ENCODE measurements around the gene PRELID1. TPM values are rescaled to one million over a fixed set of nuclear protein-coding genes. Genes with fewer than 3 reads are reported as not detected.
A peak's percentile ranks its signal among the peaks of the same experiment; 100 is the strongest.
"Not testable (repeated sequence)": the region's sequence is repeated elsewhere in the genome, so short reads cannot be mapped to it uniquely, and the experiment has no call there.

Gene PRELID1
- 100 to 1,000 TPM; 104 TPM for total RNA-seq

- Mint-ChIP-seq H3K36me3 (peaks cover 26% of the 10 kb centered on the region), H3K27me3 (no peaks in the 10 kb centered on the region), H3K27ac (peak within 1 kb of the TSS; percentile 88), H3K9me3 (no peaks in the 10 kb centered on the region), H3K4me1 (peaks cover 55% of the 10 kb centered on the region), H3K4me3 (peak within 1 kb of the TSS; percentile 95)
- ATAC-seq (ENCODE audit: low read depth) (peak; percentile 51), DNase-seq (peak; percentile 95)
- POLR2A ChIA-PET = interaction anchor here (0.6 to 6.5 kb wide), 9 partner anchors 8 to 325 kb away, joined by 3 to 51 read pairs (median 5); partner anchors contain the start of genes GRK6, MXD3, NSD1 and RGS14
These were observed at the start of gene PRELID1, which contains the start of gene RAB24 for GRCh38 chr5:177303121-177303924. TSS of gene PRELID1 (plus strand) at chr5:177303799. CDS start at chr5:177303986, 187 bp downstream. TSS of gene RAB24 (minus strand) at chr5:177303719. CDS start at chr5:177303288, 431 bp downstream.

GRCh38 chr5:177256296-177256695, 47.3 kb upstream of the PRELID1 start:
- POLR2A ChIA-PET = no interaction called here
- H3K36me3 Mint-ChIP-seq = peaks cover 33% of the 10 kb centered on the region
- H3K9me3 Mint-ChIP-seq = no peaks in the 10 kb centered on the region
- no peaks in the 10 kb centered on the region for H3K27me3 Mint-ChIP-seq
- DNase-seq (no peak), ATAC-seq (ENCODE audit: low read depth) (no peak)
- H3K4me3 Mint-ChIP-seq = no peak overlapping the region
- peak overlapping the region; percentile 11 for H3K27ac Mint-ChIP-seq
- peaks cover 14% of the 10 kb centered on the region for H3K4me1 Mint-ChIP-seq

GRCh38 chr5:177258711-177259110, 44.9 kb upstream of the PRELID1 start:
- POLR2A ChIA-PET = interaction anchor here (0.6 kb wide), 1 partner anchor 906 kb away, joined by 4 read pairs; no protein-coding TSS in a partner anchor
- not testable (repeated sequence) for H3K4me3 Mint-ChIP-seq; DNase-seq; H3K27me3 Mint-ChIP-seq; ATAC-seq (ENCODE audit: low read depth); H3K9me3 Mint-ChIP-seq; H3K27ac Mint-ChIP-seq
- Mint-ChIP-seq H3K36me3 (peaks cover 22% of the 10 kb centered on the region), H3K4me1 (peaks cover 14% of the 10 kb centered on the region)

GRCh38 chr5:177260961-177261360, 42.6 kb upstream of the PRELID1 start:
- no peak for ATAC-seq (ENCODE audit: low read depth)
- Mint-ChIP-seq H3K36me3 (peaks cover 18% of the 10 kb centered on the region), H3K27me3 (no peaks in the 10 kb centered on the region), H3K27ac (no peak overlapping the region), H3K4me1 (peaks cover 9% of the 10 kb centered on the region), H3K9me3 (no peaks in the 10 kb centered on the region), H3K4me3 (no peak overlapping the region)
- no peak for DNase-seq
- POLR2A ChIA-PET = no interaction called here

DNA sequence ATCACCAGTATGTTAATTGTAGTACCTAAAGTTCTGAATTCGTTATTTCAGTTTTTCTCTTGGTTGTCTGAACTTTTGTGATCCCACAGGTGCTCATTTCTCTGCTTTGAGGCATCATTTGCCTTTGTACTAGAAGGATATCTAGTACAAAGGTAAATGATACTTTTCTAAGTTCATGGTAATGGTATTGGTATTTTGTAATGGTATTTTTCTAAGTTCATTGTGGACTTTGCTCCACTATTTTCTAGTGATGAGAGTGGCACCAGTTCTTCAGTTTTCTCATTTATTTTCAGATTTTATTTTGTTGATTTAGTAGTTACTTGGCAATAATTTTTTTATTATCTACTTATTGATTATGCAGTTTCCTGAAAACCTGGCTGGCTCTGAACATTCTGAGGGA, 42.1 kb upstream of the PRELID1 start:
- H3K27me3 Mint-ChIP-seq = no peaks in the 10 kb centered on the region
- no peak overlapping the region for H3K27ac Mint-ChIP-seq
- H3K36me3 Mint-ChIP-seq = peaks cover 19% of the 10 kb centered on the region
- H3K4me3 Mint-ChIP-seq = no peak overlapping the region
- DNase-seq = no peak
- peaks cover 7% of the 10 kb centered on the region for H3K4me1 Mint-ChIP-seq
- no peak for ATAC-seq (ENCODE audit: low read depth)
- H3K9me3 Mint-ChIP-seq = no peaks in the 10 kb centered on the region
- POLR2A ChIA-PET = no interaction called here

DNA sequence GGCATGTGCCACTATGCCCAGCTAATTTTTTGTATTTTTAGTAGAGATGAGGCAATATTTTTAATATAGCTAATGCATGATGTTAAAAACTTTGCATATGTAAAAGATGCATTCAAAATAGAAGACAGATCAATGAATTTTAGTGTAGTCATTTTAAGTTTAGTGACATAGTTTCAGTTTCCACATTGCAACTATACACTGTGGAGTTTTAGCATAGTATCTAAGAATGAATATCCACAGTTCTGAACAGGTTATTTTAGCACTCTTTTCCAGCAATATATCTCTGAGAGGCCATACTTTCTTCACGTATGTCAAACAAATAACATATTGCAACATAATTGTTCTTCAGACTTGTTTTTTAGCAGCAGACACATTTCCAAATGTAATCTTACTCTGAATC, 39.4 kb upstream of the PRELID1 start:
- Mint-ChIP-seq H3K9me3 (no peaks in the 10 kb centered on the region), H3K4me1 (peaks cover 3% of the 10 kb centered on the region), H3K27ac (no peak overlapping the region), H3K36me3 (peaks cover 17% of the 10 kb centered on the region), H3K4me3 (no peak overlapping the region), H3K27me3 (no peaks in the 10 kb centered on the region)
- POLR2A ChIA-PET = no interaction called here
- no peak for DNase-seq
- no peak for ATAC-seq (ENCODE audit: low read depth)

DNA sequence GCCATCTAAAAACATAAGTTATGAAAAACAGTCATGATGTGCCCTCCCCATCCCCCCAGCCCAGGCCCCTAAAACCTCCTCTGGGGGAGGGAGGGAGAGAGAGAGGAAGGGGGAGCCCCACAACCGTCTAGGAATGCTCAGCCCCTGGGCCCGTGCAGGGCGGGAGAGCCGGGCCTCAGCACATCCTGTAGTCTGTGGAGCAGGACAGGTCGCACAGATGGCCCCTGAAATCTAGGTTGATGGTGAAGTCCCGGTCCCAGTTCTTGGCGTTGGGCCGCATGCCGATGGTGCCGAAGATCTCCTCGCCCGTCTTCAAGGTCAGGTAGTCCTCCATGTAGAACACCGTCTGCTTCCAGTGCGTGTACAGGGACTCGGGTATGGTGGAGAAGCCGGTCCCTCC, 38.2 kb upstream of the PRELID1 start:
- Mint-ChIP-seq H3K9me3 (no peaks in the 10 kb centered on the region), H3K27me3 (no peaks in the 10 kb centered on the region), H3K4me1 (no peaks in the 10 kb centered on the region), H3K27ac (no peak overlapping the region), H3K4me3 (no peak overlapping the region), H3K36me3 (peaks cover 23% of the 10 kb centered on the region)
- DNase-seq (no peak), ATAC-seq (ENCODE audit: low read depth) (no peak)
- POLR2A ChIA-PET = no interaction called here

DNA sequence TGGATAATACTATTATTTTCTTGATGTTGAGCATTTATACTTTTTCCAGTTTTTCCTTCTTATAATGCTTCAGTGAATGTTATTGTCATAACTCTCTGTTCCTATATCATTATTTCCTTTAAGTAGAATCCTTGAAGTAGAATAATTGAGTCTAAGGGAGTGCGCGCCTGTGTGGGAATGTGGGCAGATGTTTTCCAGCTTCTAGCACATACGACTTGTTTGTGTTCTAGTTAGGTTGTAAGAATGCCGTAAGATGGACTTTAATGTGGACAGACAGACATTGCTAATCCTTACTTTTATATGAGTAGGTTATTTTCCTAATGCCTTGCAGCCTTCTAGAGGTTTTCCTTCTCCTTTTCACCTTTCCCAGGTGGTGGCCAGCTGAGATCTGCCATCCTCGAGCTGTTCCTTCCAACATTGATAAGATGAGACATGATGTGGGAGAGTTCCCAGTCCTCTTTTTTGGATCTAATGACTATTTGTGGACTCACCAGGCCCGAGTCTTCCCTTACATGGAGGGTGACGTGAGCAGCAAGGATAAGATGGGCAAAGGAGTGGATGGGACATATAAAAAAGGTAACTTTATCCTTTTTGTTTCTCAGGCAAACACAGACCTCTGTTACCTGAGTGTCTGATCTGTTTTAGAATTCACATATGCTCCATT, 34.2 kb upstream of the PRELID1 start:
- H3K27me3 Mint-ChIP-seq = no peaks in the 10 kb centered on the region
- H3K9me3 Mint-ChIP-seq = no peaks in the 10 kb centered on the region
- ATAC-seq (ENCODE audit: low read depth) (no peak), DNase-seq (no peak)
- no peaks in the 10 kb centered on the region for H3K4me1 Mint-ChIP-seq
- H3K4me3 Mint-ChIP-seq = no peak overlapping the region
- peaks cover 17% of the 10 kb centered on the region for H3K36me3 Mint-ChIP-seq
- POLR2A ChIA-PET = no interaction called here
- H3K27ac Mint-ChIP-seq = no peak overlapping the region

DNA sequence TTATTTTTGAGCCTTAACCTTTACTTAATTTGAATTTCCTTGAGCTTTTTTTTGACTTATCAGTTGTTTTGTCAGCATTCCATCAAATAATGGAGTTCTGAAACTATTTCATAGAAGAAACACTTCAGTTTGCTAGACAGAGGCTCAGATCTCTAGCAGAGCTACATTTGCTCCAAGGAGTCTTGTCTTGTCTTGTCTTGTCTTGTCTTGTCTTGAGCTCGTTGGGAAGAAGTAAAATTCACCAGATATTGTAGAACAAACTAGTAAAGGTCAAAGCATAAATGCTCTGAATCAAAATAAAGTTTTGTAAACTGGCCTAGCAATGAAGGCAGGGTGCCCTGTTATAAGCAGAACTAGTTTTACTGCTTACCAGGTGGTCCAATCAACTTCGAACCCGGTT, 33.6 kb upstream of the PRELID1 start:
- H3K4me3 Mint-ChIP-seq = no peak overlapping the region
- H3K36me3 Mint-ChIP-seq = peaks cover 17% of the 10 kb centered on the region
- H3K27me3 Mint-ChIP-seq = no peaks in the 10 kb centered on the region
- POLR2A ChIA-PET = no interaction called here
- ATAC-seq (ENCODE audit: low read depth) = no peak
- H3K4me1 Mint-ChIP-seq = no peaks in the 10 kb centered on the region
- no peaks in the 10 kb centered on the region for H3K9me3 Mint-ChIP-seq
- DNase-seq = no peak
- H3K27ac Mint-ChIP-seq = no peak overlapping the region

DNA sequence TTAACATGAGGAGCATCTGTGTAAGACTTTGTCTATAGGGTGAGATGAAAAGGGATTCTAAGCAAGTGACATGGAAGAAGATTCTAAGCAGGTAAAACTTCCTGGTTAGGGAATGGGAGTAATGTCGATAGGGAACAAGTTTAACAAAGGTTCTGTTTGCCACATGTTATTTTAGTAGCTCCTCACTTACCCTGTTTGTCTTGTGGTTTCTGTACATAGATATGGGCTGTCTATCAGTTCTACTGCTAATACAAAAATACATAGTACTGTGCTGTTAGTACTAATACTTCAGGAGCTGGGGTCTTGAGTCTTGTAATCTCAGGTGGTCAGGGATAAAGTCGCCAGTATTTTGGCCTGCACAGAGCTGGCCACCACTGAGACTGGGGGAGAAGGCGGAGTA, 32.9 kb upstream of the PRELID1 start:
- Mint-ChIP-seq H3K27ac (no peak overlapping the region), H3K4me1 (no peaks in the 10 kb centered on the region), H3K27me3 (no peaks in the 10 kb centered on the region), H3K9me3 (no peaks in the 10 kb centered on the region), H3K4me3 (no peak overlapping the region), H3K36me3 (peaks cover 20% of the 10 kb centered on the region)
- POLR2A ChIA-PET = no interaction called here
- ATAC-seq (ENCODE audit: low read depth) (no peak), DNase-seq (no peak)

- no peak overlapping the region for H3K4me3 Mint-ChIP-seq
- peaks cover 19% of the 10 kb centered on the region for H3K36me3 Mint-ChIP-seq
- DNase-seq (no peak), ATAC-seq (ENCODE audit: low read depth) (no peak)
- no peak overlapping the region for H3K27ac Mint-ChIP-seq
- POLR2A ChIA-PET = no interaction called here
- no peaks in the 10 kb centered on the region for H3K4me1 Mint-ChIP-seq
- no peaks in the 10 kb centered on the region for H3K9me3 Mint-ChIP-seq
- no peaks in the 10 kb centered on the region for H3K27me3 Mint-ChIP-seq
These were observed 32.5 kb upstream of the PRELID1 start for GRCh38 chr5:177271113-177271512.

DNA sequence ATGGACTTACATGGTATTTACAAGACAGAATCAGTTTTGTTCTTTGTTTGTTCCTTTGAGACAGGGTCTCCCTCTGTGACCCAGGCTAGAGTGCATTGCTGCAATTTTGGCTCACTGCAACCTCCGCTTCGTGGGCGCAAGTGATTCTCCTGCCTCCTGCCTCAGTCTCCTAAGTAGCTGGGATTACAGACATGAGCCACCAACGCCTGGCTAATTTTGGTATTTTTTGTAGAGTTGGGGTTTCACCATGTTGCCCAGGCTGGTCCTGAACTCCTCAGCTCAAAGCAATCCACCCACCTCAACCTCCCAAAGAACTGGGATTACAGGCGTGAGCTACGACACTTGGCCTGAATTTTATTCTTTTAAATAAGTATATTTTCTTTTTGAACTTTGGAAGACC, 27.7 kb upstream of the PRELID1 start:
- Mint-ChIP-seq H3K4me1 (peaks cover 7% of the 10 kb centered on the region), H3K27ac (no peak overlapping the region), H3K9me3 (no peaks in the 10 kb centered on the region), H3K4me3 (no peak overlapping the region), H3K36me3 (peaks cover 16% of the 10 kb centered on the region), H3K27me3 (no peaks in the 10 kb centered on the region)
- POLR2A ChIA-PET = interaction anchor here (0.7 to 0.9 kb wide), 2 partner anchors 12 to 52 kb away, joined by 5 to 8 read pairs; no protein-coding TSS in a partner anchor
- DNase-seq (no peak), ATAC-seq (ENCODE audit: low read depth) (no peak)

DNA sequence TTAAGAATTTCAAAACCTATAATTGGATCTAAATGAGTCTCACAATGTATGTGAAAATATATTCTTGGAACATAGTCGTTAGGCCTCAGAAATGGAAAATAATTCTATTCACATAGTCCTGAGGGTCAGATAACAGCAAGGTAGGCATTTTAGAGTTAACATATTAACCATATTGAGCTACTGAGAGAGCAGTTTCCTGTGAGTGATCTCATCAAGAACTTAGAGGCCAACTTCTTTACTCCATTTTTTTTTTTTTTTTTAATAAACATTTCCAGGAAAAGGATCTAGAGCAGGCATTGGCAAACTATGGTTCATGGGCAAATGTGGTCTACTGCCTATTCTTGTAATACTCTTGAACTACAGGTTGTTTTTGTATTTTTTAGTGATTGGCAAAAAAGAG, 26.7 kb upstream of the PRELID1 start:
- POLR2A ChIA-PET = interaction anchor here (0.7 kb wide), 1 partner anchor 143 kb away, joined by 3 read pairs; the partner anchor contains the start of gene NSD1

GRCh38 chr5:177288191-177288590, 15.4 kb upstream of the PRELID1 start:
- H3K4me1 Mint-ChIP-seq = peaks cover 6% of the 10 kb centered on the region
- no peak overlapping the region for H3K27ac Mint-ChIP-seq
- no peak for ATAC-seq (ENCODE audit: low read depth)
- no peaks in the 10 kb centered on the region for H3K27me3 Mint-ChIP-seq
- H3K4me3 Mint-ChIP-seq = no peak overlapping the region
- POLR2A ChIA-PET = interaction anchor here (1.0 kb wide), 1 partner anchor 9 kb away, joined by 3 read pairs; no protein-coding TSS in a partner anchor
- peaks cover 38% of the 10 kb centered on the region for H3K36me3 Mint-ChIP-seq
- DNase-seq = no peak
- H3K9me3 Mint-ChIP-seq = no peaks in the 10 kb centered on the region

More for the DNA sequence above, 26.7 kb upstream of the PRELID1 start:
- ATAC-seq (ENCODE audit: low read depth) (no peak), DNase-seq (no peak)
- Mint-ChIP-seq H3K27ac (peak overlapping the region; percentile 64), H3K9me3 (no peaks in the 10 kb centered on the region), H3K27me3 (no peaks in the 10 kb centered on the region), H3K4me1 (peaks cover 7% of the 10 kb centered on the region), H3K4me3 (no peak overlapping the region), H3K36me3 (peaks cover 19% of the 10 kb centered on the region)
